WTC11 (cell line): ENCODE measurements around the gene MEIOSIN. TPM values are rescaled to one million over a fixed set of nuclear protein-coding genes. Genes with fewer than 3 reads are reported as not detected.

Source experiments
- ARID4B ChIP-seq: sonication (generic); formaldehyde crosslinking; IDR thresholded peaks from 2 replicates; pipeline ENCODE4 v1.8.0; 2023; ENCODE audit warnings: missing genetic modification reagents, mild to moderate bottlenecking, borderline replicate concordance
- CBFB ChIP-seq: sonication (generic); formaldehyde crosslinking; IDR thresholded peaks from 2 replicates; pipeline ENCODE4 v1.8.1; 2022; ENCODE audit warnings: mild to moderate bottlenecking, low read depth, missing genetic modification reagents
- CREB1 ChIP-seq: sonication (generic); formaldehyde crosslinking; IDR thresholded peaks from 2 replicates; pipeline ENCODE4 v1.8.0; 2023; ENCODE audit warnings: mild to moderate bottlenecking, missing genetic modification reagents
- CREM ChIP-seq: sonication (generic); formaldehyde crosslinking; IDR thresholded peaks from 2 replicates; pipeline ENCODE4 v1.8.1; 2022; ENCODE audit warnings: mild to moderate bottlenecking, missing genetic modification reagents, moderate library complexity
- CTCF ChIP-seq: fragments of 200-600 bp; IDR thresholded peaks from 2 replicates; pipeline ENCODE4 v1.8.0; 2022; ENCODE audit warnings: antibody characterized with exemption
- EMX1 ChIP-seq: fragments of 250-450 bp; sonication (Bioruptor Pico); IDR thresholded peaks from 2 replicates; pipeline ENCODE4 v1.8.0; 2021; ENCODE audit warnings: mild to moderate bottlenecking
- ERG ChIP-seq: fragments of 250-450 bp; sonication (Bioruptor Pico); IDR thresholded peaks from 2 replicates; pipeline ENCODE4 v1.8.0; 2021; ENCODE audit warnings: mild to moderate bottlenecking
- FOXP1 ChIP-seq: sonication (generic); formaldehyde crosslinking; IDR thresholded peaks from 2 replicates; pipeline ENCODE4 v1.8.0; 2022; ENCODE audit warnings: missing genetic modification reagents, mild to moderate bottlenecking, moderate library complexity, borderline replicate concordance
- MAX ChIP-seq: sonication (generic); formaldehyde crosslinking; IDR thresholded peaks from 2 replicates; pipeline ENCODE4 v1.8.0; 2022; ENCODE audit warnings: mild to moderate bottlenecking, missing genetic modification reagents
- MYBL2 ChIP-seq: sonication (generic); formaldehyde crosslinking; IDR thresholded peaks from 2 replicates; pipeline ENCODE4 v1.8.1; 2023; ENCODE audit warnings: mild to moderate bottlenecking, moderate library complexity, missing genetic modification reagents
- NFE2L1 ChIP-seq: sonication (generic); formaldehyde crosslinking; IDR thresholded peaks from 2 replicates; pipeline ENCODE4 v1.8.1; 2023; ENCODE audit warnings: missing genetic modification reagents
- NR2C2 ChIP-seq: sonication (generic); formaldehyde crosslinking; IDR thresholded peaks from 2 replicates; pipeline ENCODE4 v1.8.0; 2022; ENCODE audit warnings: mild to moderate bottlenecking, missing genetic modification reagents
- PRRX2 ChIP-seq: fragments of 250-450 bp; sonication (Bioruptor Pico); IDR thresholded peaks from 2 replicates; pipeline ENCODE4 v1.8.0; 2021; ENCODE audit warnings: mild to moderate bottlenecking
- SOX15 ChIP-seq: fragments of 250-450 bp; sonication (Bioruptor Pico); IDR thresholded peaks from 2 replicates; pipeline ENCODE4 v1.9.0; 2021; ENCODE audit warnings: mild to moderate bottlenecking
- ZMAT4 ChIP-seq: fragments of 250-450 bp; sonication (Bioruptor Pico); IDR thresholded peaks from 2 replicates; pipeline ENCODE4 v1.9.0; 2021; ENCODE audit warnings: mild to moderate bottlenecking
- ZNF219 ChIP-seq: sonication (generic); formaldehyde crosslinking; IDR thresholded peaks from 2 replicates; pipeline ENCODE4 v1.8.0; 2023; ENCODE audit warnings: missing genetic modification reagents, mild to moderate bottlenecking, borderline replicate concordance
- ZNF263 ChIP-seq: sonication (generic); formaldehyde crosslinking; IDR thresholded peaks from 2 replicates; pipeline ENCODE4 v1.8.1; 2022; ENCODE audit warnings: low read depth, mild to moderate bottlenecking, moderate library complexity, missing genetic modification reagents
- ZNF396 ChIP-seq: fragments of 250-450 bp; sonication (Bioruptor Pico); IDR thresholded peaks from 2 replicates; pipeline ENCODE4 v1.8.0; 2021; ENCODE audit warnings: mild to moderate bottlenecking, moderate library complexity, borderline replicate concordance
- ZNF671 ChIP-seq: fragments of 250-450 bp; sonication (Bioruptor Pico); IDR thresholded peaks from 2 replicates; pipeline ENCODE4 v1.8.0; 2021; ENCODE audit warnings: mild to moderate bottlenecking
- total RNA-seq: library from RNA; stranded (reverse); gene quantifications from 3 replicates; pipeline ENCODE4 v1.2.3, GENCODE V29; 2021
- TF ChIP-seq, protein P1 (sequence below): sonication (generic); formaldehyde crosslinking; IDR thresholded peaks from 2 replicates; pipeline ENCODE4 v1.8.0; 2023; ENCODE audit warnings: missing genetic modification reagents
- TF ChIP-seq, protein P2 (sequence below): sonication (generic); formaldehyde crosslinking; IDR thresholded peaks from 2 replicates; pipeline ENCODE4 v1.8.1; 2023; ENCODE audit warnings: mild to moderate bottlenecking, missing genetic modification reagents
- TF ChIP-seq, protein P3 (sequence below): sonication (generic); formaldehyde crosslinking; IDR thresholded peaks from 2 replicates; pipeline ENCODE4 v1.8.0; 2022; ENCODE audit warnings: mild to moderate bottlenecking, missing genetic modification reagents
- TF ChIP-seq, protein P4 (sequence below): sonication (generic); formaldehyde crosslinking; IDR thresholded peaks from 2 replicates; pipeline ENCODE4 v1.8.1; 2022; ENCODE audit warnings: mild to moderate bottlenecking, moderate library complexity, missing genetic modification reagents

Gene MEIOSIN
- total RNA-seq, 1 experiment from 2014 or later = not detected

DNA sequence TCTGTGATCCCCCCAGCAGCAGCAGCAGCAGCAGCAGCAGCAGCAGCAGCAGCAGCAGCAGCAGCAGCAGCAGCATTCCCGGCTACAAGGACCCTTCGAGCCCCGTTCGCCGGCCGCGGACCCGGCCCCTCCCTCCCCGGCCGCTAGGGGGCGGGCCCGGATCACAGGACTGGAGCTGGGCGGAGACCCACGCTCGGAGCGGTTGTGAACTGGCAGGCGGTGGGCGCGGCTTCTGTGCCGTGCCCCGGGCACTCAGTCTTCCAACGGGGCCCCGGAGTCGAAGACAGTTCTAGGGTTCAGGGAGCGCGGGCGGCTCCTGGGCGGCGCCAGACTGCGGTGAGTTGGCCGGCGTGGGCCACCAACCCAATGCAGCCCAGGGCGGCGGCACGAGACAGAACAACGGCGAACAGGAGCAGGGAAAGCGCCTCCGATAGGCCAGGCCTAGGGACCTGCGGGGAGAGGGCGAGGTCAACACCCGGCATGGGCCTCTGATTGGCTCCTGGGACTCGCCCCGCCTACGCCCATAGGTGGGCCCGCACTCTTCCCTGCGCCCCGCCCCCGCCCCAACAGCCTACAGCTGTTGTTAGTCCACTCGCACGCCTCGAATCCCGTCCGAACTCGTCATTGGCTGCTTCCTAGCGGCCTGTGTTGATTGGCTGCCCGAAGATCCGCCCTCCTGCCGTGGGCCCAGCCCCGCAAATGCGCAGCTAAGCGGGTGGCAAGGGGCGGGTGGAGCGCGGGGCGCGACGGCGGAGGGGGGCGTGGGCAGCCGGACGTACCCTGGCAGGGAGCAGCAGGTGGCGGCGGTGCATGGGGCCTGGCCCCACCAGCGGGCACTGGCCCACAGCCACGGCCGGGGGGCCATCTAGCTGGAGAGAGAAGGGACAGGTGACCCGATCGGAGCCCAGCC lies 37.2 kb downstream of the MEIOSIN start (continued):
- TF ChIP-seq, protein P1, sequence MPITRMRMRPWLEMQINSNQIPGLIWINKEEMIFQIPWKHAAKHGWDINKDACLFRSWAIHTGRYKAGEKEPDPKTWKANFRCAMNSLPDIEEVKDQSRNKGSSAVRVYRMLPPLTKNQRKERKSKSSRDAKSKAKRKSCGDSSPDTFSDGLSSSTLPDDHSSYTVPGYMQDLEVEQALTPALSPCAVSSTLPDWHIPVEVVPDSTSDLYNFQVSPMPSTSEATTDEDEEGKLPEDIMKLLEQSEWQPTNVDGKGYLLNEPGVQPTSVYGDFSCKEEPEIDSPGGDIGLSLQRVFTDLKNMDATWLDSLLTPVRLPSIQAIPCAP (CRISPR knock-in tag) = 0 out of 2 replicates have a peak, but pooled peaks have one; percentile 6
- TF ChIP-seq ZNF263 (CRISPR knock-in tag) (no peak), FOXP1 (CRISPR knock-in tag) (no peak; the same call in 1 of the 2 replicates), ZNF396 (CRISPR knock-in tag) (no peak), CBFB (CRISPR knock-in tag) (peak; percentile 50; the same call in 1 of the 2 replicates), ARID4B (CRISPR knock-in tag) (peak; percentile 21; the same call in 1 of the 2 replicates), PRRX2 (CRISPR knock-in tag) (peak; percentile 84), NFE2L1 (peak; percentile 50; the same call in 1 of the 2 replicates), ERG (CRISPR knock-in tag) (peak; percentile 54), CTCF (peak; percentile 98), SOX15 (CRISPR knock-in tag) (no peak), ZNF671 (CRISPR knock-in tag) (peak; percentile 57; the same call in 1 of the 2 replicates), NR2C2 (CRISPR knock-in tag) (no peak), EMX1 (peak; percentile 71; the same call in 1 of the 2 replicates), CREB1 (CRISPR knock-in tag) (peak; percentile 20; the same call in 1 of the 2 replicates), ZMAT4 (CRISPR knock-in tag) (peak; percentile 91), ZNF219 (no peak; the same call in 1 of the 2 replicates), MYBL2 (0 out of 2 replicates have a peak, but pooled peaks have one; percentile 14), MAX (CRISPR knock-in tag) (peak; percentile 73), CREM (peak; percentile 78)
- TF ChIP-seq, protein P2, sequence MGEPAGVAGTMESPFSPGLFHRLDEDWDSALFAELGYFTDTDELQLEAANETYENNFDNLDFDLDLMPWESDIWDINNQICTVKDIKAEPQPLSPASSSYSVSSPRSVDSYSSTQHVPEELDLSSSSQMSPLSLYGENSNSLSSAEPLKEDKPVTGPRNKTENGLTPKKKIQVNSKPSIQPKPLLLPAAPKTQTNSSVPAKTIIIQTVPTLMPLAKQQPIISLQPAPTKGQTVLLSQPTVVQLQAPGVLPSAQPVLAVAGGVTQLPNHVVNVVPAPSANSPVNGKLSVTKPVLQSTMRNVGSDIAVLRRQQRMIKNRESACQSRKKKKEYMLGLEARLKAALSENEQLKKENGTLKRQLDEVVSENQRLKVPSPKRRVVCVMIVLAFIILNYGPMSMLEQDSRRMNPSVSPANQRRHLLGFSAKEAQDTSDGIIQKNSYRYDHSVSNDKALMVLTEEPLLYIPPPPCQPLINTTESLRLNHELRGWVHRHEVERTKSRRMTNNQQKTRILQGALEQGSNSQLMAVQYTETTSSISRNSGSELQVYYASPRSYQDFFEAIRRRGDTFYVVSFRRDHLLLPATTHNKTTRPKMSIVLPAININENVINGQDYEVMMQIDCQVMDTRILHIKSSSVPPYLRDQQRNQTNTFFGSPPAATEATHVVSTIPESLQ (CRISPR knock-in tag) = no peak
- TF ChIP-seq, protein P3, sequence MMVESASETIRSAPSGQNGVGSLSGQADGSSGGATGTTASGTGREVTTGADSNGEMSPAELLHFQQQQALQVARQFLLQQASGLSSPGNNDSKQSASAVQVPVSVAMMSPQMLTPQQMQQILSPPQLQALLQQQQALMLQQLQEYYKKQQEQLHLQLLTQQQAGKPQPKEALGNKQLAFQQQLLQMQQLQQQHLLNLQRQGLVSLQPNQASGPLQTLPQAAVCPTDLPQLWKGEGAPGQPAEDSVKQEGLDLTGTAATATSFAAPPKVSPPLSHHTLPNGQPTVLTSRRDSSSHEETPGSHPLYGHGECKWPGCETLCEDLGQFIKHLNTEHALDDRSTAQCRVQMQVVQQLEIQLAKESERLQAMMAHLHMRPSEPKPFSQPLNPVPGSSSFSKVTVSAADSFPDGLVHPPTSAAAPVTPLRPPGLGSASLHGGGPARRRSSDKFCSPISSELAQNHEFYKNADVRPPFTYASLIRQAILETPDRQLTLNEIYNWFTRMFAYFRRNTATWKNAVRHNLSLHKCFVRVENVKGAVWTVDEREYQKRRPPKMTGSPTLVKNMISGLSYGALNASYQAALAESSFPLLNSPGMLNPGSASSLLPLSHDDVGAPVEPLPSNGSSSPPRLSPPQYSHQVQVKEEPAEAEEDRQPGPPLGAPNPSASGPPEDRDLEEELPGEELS (CRISPR knock-in tag) = no peak
- TF ChIP-seq, protein P4, sequence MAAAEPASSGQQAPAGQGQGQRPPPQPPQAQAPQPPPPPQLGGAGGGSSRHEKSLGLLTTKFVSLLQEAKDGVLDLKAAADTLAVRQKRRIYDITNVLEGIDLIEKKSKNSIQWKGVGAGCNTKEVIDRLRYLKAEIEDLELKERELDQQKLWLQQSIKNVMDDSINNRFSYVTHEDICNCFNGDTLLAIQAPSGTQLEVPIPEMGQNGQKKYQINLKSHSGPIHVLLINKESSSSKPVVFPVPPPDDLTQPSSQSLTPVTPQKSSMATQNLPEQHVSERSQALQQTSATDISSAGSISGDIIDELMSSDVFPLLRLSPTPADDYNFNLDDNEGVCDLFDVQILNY = peak; percentile 66
